MCF 10A (cell line): Measurements from ENCODE around the gene CEBPZ. TPM values are rescaled to one million over a fixed set of nuclear protein-coding genes. Genes with fewer than 3 reads are reported as not detected.

Experiments used
- Bru-seq: library from RNA; stranded (reverse); fragments of 400-500 nt; gene quantifications from one replicate; lab custom pipeline; 2021; lab: Mats Ljungman, UMichigan
- BruChase-seq, 2 experiments: library from RNA; stranded (reverse); fragments of 400-500 nt; gene quantifications; one replicate each; lab custom pipeline; 2021; lab: Mats Ljungman, UMichigan
- BruUV-seq: library from RNA; stranded (reverse); fragments of 400-500 nt; replicated peaks from 2 replicates; lab custom pipeline; 2021; lab: Mats Ljungman, UMichigan
- CTCF ChIA-PET: fragments of 300-600 bp; sonication (Branson Sonifier 250); formaldehyde crosslinking; extraction: SDS; loops from one replicate; lab custom pipeline; 2021; ENCODE audit warnings: antibody characterized with exemption, inconsistent platforms; lab: Yijun Ruan, JAX
- POLR2A ChIA-PET: fragments of 300-600, 350-650 bp; sonication (Branson Sonifier 250); formaldehyde crosslinking; extraction: SDS; loops from one replicate; lab custom pipeline; 2020; ENCODE audit warnings: antibody characterized with exemption, inconsistent platforms; lab: Yijun Ruan, JAX
- DNase-seq: peaks from one replicate; pipeline ENCODE4 v3.0.0-alpha.2; 2018; ENCODE audit not compliant: unreplicated experiment
- H3K27ac Mint-ChIP-seq: one replicate; pipeline ENCODE4 v1.8.0; 2022; ENCODE audit warnings: mild to moderate bottlenecking, low read depth, mixed read lengths; ENCODE audit not compliant: unreplicated experiment
- H3K27me3 Mint-ChIP-seq: one replicate; pipeline ENCODE4 v1.8.0; 2022; ENCODE audit warnings: mixed read lengths; ENCODE audit not compliant: insufficient read depth, unreplicated experiment
- H3K36me3 Mint-ChIP-seq: one replicate; pipeline ENCODE4 v1.8.0; 2022; ENCODE audit warnings: mild to moderate bottlenecking, moderate library complexity, mixed read lengths; ENCODE audit not compliant: insufficient read depth, unreplicated experiment
- H3K4me1 Mint-ChIP-seq: one replicate; pipeline ENCODE4 v1.8.0; 2022; ENCODE audit warnings: mixed read lengths; ENCODE audit not compliant: insufficient read depth, unreplicated experiment
- H3K4me3 Mint-ChIP-seq: one replicate; pipeline ENCODE4 v1.8.0; 2022; ENCODE audit warnings: mild to moderate bottlenecking, moderate library complexity, mixed read lengths; ENCODE audit not compliant: unreplicated experiment
- H3K9me3 Mint-ChIP-seq: one replicate; pipeline ENCODE4 v1.8.0; 2022; ENCODE audit warnings: mixed read lengths; ENCODE audit not compliant: unreplicated experiment
- CTCF ChIP-seq: fragments of 200-600 bp; IDR thresholded peaks from one replicate; pipeline ENCODE4 v1.8.0; 2022; ENCODE audit warnings: antibody characterized with exemption, mild to moderate bottlenecking; ENCODE audit not compliant: unreplicated experiment
- intact Hi-C: fragments of 100-400 bp; cut with micrococcal nuclease; formaldehyde crosslinking; loops from 2 replicates; pipeline ENCODE4 v1.14.1; 2022
- long read RNA-seq: library from polyadenylated mRNA; stranded (forward); transcript quantifications from one replicate; pipeline ENCODE4 v2.0.0, GENCODE V29; 2022
- total RNA-seq: library from RNA; stranded (reverse); gene quantifications from 2 replicates; pipeline ENCODE4 v1.2.3, GENCODE V29; 2022

Gene CEBPZ
- total RNA-seq (46.6 and 61.7 TPM in 2 replicates), Bru-seq, nascent RNA (percentile 88 among the genes with signal in this experiment), BruChase-seq, experiment 1, labeled RNA remaining after a 6-hour chase (percentile 80 among the genes with signal in this experiment), BruChase-seq, experiment 2, labeled RNA remaining after a 2-hour chase (percentile 92 among the genes with signal in this experiment)
- long read RNA-seq, transcript CEBPZ-201 (16 exons, 3,463 nt): major isoform, 175 of 220 reads
- long read RNA-seq, partial matches to known transcripts: 5 of 220 reads
- long read RNA-seq, other reads (novel, unspliced or antisense): 38 of 220 reads

GRCh38 chr2:37231241-37232130, at the start of gene CEBPZ, which contains the start of gene NDUFAF7:
Gene CEBPZ (minus strand): TSS chr2:37231596. CDS start chr2:37231567, 29 bp downstream.
Gene NDUFAF7 (plus strand): TSS chr2:37231658. CDS start chr2:37231706, 48 bp downstream.
- Mint-ChIP-seq H3K27me3 (no peaks in the 10 kb centered on the region), H3K9me3 (no peaks in the 10 kb centered on the region), H3K4me1 (peaks cover 6% of the 10 kb centered on the region), H3K4me3 (no peak within 1 kb of the TSS), H3K36me3 (peaks cover 48% of the 10 kb centered on the region), H3K27ac (no peak within 1 kb of the TSS)
- intact Hi-C loops: loop anchor here (2.0 kb wide), 1 partner anchor 63 kb away; no protein-coding TSS in a partner anchor
- POLR2A ChIA-PET: interaction anchor here (0.5 to 5.6 kb wide), 31 partner anchors 8 to 1520 kb away, joined by 3 to 29 read pairs (median 5); partner anchors contain the start of genes CEBPZOS, EIF2AK2, GPATCH11 and HEATR5B
- BruUV-seq: no TSS peak
- TF ChIP-seq CTCF: no peak
- CTCF ChIA-PET: interaction anchor here (0.5 to 0.7 kb wide), 3 partner anchors 35 to 1127 kb away, joined by 3 read pairs; no protein-coding TSS in a partner anchor
- peak; percentile 94 for DNase-seq

GRCh38 chr2:37276291-37276690, 44.9 kb upstream of the CEBPZ start:
- peaks cover 27% of the 10 kb centered on the region for H3K36me3 Mint-ChIP-seq
- H3K9me3 Mint-ChIP-seq: no peaks in the 10 kb centered on the region
- CTCF ChIA-PET: no interaction called here
- POLR2A ChIA-PET: no interaction called here
- no peaks in the 10 kb centered on the region for H3K27me3 Mint-ChIP-seq
- no peak overlapping the region for H3K27ac Mint-ChIP-seq
- BruUV-seq: no TSS peak
- no peak overlapping the region for H3K4me3 Mint-ChIP-seq
- TF ChIP-seq CTCF: no peak
- intact Hi-C loops: no loop called here
- H3K4me1 Mint-ChIP-seq: no peaks in the 10 kb centered on the region
- no peak for DNase-seq

GRCh38 chr2:37274359-37274965, 43.1 kb upstream of the CEBPZ start:
- no peaks in the 10 kb centered on the region for H3K27me3 Mint-ChIP-seq
- no peak for DNase-seq
- intact Hi-C loops: no loop called here
- H3K27ac Mint-ChIP-seq: no peak overlapping the region
- H3K4me1 Mint-ChIP-seq: no peaks in the 10 kb centered on the region
- H3K36me3 Mint-ChIP-seq: peaks cover 30% of the 10 kb centered on the region
- ChIA-PET POLR2A (no interaction called here), CTCF (interaction anchor here (0.8 kb wide), 1 partner anchor 106 kb away, joined by 3 read pairs; no protein-coding TSS in a partner anchor)
- no peaks in the 10 kb centered on the region for H3K9me3 Mint-ChIP-seq
- H3K4me3 Mint-ChIP-seq: no peak overlapping the region
- no TSS peak for BruUV-seq
- no peak for TF ChIP-seq CTCF
